NCI-H187 (cell line): Measurements from ENCODE around the gene DZIP1.
"Not testable (repeated sequence)": the region's sequence is repeated elsewhere in the genome, so short reads cannot be mapped to it uniquely, and the experiment has no call there.

ENCODE experiments used
- DNase-seq, 2 experiments: peaks; one replicate each; lab custom pipeline; 2025; lab: John Stamatoyannopoulos, UW

DZIP1 gene

GRCh38 chr13:95601216-95601615, 43.3 kb downstream of the DZIP1 start:
- DNase-seq = no peak

DNA sequence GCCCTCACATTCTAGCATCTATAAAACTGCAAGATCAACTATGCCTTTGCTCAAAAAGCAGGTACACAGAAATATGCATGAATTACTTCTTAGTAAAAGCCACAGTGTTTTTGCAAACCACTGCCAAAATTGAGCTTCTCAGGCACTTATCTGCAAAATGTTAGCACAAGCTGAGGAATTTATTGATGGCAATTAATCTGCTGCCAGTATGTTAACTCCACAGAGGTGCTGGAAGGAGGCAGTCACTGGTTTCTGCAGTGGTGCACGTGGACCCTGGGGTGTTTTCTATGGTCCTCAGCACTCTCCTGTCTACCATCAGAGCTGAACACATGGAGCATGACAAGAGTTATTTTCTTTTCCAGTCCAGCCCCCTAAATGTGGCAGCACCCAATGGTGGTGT, 47.8 kb downstream of the DZIP1 start:
- DNase-seq = no peak

DNA sequence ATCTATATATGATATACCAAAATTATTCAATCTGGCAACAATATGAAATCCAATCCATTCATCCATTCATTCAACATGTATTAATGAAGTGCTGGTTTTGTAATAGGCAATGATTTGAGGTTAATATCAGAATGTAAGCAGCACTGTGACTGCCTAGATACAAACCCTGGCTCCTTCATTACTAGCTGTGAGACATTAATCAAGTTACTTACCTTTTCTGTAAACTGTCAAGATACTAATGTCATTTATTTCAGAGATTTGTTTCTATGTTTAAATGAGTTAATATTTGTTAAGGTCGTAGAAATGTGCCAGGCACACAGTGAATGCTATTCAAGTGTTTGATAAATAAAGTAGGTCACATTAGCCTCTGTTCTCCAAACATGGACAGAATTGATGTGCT, 51.0 kb downstream of the DZIP1 start:
- DNase-seq = no peak

DNA sequence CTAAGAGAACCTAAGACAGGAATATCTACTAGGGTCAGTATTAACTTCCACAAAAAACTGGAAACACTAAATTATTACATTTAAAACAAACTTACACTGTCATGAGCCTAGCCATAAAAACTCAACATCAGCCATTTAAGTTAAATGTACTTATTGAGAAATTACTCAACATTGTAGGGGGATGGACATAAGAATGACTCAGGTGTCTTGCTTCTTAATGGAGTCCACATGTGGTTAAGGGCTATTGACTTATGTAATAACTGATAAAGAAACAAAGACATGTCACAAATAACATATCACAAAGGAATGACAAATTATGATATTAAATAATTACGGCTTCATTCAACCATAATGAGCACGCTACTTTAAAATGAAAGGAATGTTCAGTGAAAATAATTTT, 55.8 kb downstream of the DZIP1 start:
- no peak for DNase-seq

DNA sequence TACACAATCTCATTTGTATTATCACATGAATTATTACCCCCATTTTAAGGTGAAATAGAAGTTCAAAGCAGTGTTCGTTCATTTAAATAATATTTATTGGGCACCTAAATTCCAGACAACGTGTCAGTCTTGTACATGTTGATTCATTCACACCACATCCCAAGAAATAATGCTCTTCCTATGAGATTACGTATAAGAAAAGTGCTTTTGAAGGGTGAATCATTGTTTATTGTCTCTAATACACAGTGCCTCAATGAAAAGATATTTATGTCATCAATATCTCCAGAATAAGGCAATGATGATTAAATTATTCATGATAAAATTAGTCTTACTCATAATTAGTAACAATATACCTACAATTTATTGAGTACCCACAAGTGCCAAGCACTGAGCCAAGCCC, 56.4 kb downstream of the DZIP1 start:
- DNase-seq = no peak

DNA sequence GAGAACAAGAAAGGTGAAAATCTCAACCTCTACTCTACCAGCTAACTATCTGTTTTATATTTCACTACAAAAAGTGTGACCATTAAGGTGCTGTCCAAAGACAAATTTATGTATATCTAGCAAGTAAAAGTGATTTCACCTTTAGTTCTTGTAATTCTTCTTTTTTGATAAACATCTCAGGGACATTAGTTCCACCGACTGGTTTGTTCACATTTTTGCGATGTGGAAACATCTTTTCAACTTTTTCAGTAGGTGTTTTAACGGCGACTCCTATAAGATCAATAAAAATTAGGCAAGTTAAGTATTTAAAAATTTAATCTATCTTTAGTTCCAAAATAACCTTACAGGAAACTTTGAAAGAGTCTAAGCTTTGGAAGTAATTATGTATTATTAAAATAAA, 58.6 kb downstream of the DZIP1 start:
- DNase-seq = no peak

DNA sequence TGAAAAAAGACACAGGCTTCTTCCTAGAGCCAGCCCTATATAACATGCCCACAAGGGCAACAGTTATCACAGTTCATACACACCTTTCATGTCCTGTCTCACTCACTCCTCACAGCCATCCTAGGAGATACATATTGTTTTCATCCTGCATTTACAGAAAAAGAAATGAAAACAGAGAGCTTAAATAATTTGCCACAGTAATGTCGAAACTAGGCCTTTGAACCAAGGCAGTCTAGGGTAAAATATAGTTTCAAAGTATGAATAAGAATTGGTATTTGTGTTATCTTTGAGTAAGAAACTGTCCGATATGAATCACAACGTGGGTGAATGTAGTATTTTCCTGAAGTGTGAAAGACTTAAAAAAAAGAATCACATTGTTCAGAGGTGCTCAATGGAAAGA, 65.2 kb downstream of the DZIP1 start:
- DNase-seq = no peak

DNA sequence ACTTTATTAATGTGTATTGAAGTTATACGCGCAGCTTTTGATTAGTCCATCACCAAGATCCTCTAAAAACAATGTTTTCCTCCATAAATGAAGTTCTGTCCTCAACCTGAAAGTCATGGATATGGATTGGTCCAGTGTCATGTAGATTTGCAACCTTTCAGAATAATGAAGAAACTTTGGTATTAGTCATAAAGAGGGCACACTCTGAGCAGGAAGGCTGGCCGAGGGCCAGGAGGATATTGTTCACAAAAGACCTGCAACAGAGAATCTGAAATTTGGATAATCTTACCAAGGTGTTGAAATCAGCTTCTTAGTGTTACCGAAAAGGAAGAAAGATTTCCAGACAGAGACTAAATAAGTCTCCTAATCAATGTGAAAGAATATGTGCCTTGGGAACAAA, 71.3 kb downstream of the DZIP1 start:
- no peak for DNase-seq

DNA sequence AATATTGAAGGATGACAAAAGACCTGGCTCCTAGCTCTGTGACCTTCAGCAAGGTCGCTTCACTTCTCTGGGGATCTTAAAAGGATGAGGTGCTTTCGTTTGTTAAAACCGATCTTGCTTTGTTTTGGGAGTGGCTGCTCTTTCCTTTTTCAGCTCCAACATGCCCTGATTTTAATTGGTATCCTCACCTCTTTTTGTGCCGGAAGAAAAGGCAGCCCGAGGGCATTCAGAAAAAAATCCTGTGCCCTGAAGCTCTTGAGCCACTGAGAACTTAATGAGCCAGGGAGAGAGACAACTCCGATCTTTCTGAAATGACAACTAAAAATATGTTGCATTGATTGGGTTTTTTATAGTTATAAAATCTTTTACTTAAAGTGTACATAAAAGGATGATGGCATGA, 72.6 kb downstream of the DZIP1 start:
- DNase-seq = no peak

DNA sequence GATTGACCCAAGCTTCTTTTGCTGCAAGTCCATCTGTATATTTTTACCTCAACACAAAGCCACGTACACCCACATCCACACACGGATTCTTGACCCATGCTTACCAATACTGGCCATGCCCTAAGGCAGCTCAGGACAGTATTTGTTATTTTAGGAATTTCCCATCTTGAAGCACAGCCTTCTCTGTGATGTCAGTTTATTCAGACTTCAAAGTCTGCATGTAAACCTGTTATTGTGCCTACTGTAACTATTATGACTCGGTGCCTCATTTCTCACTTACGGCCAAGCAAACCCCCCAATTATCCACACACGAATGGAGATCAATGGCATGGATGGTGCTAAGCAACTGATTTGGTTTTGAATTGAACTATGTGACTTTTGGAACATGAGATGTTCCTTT, 74.5 kb downstream of the DZIP1 start:
- DNase-seq = no peak

DNA sequence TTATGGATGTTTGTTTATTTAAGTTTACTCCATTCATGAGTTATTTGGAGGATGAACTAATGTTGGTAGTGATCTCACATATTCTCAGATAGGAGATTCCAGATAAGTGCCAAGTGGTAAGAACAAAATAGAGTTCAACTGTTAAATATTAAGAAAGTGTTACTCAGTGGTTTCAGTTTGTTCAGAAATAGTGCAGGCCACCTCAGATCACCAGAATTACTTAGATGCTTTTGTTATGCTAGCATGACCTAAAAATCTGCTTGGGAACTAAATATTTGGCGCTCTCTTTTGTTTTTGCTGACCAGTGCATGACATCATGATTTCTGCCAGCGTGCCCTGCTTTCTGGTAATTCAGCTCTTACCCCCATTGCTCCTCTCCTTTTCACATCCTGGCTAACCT, 76.4 kb downstream of the DZIP1 start:
- DNase-seq = no peak

DNA sequence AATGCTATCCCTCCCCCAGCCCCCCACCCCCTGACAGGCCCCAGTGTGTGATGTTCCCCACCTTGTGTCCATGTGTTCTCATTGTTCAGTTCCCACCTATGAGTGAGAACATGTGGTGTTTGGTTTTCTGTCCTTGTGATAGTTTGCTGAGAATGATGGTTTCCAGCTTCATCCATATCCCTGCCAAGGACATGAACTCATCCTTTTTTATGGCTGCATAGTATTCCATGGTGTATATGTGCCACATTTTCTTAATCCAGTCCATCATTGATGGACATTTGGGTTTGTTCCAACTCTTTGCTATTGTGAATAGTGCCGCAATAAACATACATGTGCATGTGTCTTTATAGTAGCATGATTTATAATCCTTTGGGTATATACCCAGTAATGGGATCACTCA, 78.7 kb downstream of the DZIP1 start:
- not testable (repeated sequence) for DNase-seq

DNA sequence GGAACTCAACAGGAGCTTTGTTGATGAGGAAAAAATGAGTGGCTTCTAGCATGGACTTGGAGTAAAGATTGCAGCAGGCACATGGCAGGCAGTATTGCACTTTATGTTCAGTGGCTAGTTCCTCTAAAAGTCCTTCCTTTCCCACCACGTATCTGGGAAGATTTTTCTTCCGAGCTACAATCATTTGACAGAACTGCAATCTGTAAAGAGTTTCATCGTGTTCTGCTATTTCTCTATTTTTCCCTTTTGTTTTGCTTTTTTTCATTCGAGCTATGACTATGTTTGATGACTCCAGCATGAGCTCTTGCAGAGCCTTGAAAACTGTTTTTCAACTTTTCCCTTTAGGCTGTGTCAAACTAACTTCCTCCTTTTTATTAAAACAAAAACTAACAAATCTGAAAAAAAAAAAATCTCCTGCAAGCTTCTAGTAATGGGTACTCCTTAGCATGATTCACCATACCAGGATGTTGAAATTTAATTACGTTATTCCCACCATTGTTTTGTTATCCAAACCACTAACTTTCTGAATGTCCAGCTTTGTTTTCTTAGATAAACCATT, 79.7 kb downstream of the DZIP1 start:
- DNase-seq = no peak

- DNase-seq = no peak
Observed at GRCh38 chr13:95564091-95564490, 80.4 kb downstream of the DZIP1 start.

- DNase-seq = no peak
Observed at GRCh38 chr13:95560387-95560786, 84.1 kb downstream of the DZIP1 start.

DNA sequence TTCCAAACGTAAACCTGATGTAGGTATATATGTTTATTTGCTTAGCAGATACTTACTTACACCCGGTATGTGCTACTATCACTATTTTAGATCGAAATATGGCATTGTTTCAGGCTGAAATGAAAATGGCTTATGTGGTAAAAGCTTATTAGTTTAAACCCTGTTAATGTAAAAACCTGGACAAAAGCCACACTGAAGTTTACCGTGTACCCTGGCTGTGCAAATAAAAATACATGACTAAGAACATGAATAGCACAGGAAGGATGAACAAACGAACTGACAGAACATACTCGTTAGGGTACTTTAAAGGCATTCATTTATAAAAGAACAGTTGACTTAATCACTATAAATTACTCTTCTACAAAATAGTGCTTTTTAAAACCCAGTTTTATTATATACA, 85.4 kb downstream of the DZIP1 start:
- DNase-seq = no peak

GRCh38 chr13:95557013-95557412, 87.5 kb downstream of the DZIP1 start:
- DNase-seq = no peak

- DNase-seq = no peak
Observed at GRCh38 chr13:95553581-95554385, 90.7 kb downstream of the DZIP1 start.

DNA sequence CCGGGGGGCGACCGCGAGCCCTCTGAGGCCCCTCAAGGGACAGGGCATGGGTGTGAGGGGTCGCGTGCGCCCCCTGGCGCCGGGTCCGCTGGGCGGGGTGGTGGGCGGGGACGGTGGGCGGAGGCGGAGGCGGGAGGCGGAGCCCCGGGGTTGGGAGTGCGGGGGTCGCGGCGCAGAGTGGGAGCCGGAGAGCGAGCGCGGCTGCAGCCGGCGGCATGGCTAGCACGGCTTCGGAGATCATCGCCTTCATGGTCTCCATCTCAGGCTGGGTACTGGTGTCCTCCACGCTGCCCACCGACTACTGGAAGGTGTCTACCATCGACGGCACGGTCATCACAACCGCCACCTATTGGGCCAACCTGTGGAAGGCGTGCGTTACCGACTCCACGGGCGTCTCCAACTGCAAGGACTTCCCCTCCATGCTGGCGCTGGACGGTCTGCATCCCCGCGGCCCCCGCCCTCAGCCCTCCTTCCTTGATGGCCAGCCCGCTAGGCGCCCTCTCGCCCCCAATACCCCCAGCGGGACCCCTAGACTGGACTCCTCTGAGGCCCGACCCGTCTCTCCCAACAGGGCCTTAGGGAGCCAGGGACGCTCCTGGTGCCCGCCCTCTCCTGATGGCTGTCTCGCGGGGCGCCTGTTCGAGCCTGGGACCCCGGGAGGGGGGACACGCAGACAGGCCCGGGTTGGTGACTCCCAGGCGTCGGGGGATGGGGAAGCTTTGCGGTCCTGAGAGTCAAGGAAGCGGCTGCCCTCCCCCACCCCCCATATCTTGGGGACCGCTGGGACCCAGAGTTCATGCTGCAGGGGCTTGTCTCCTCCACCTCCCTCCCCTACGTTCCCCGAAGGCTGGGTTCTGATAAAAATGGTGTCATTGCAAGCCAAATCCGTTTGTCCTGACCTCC, 91.7 kb downstream of the DZIP1 start, which contains the start of gene CLDN10:
CLDN10 (plus strand) TSS at position 182 of the 903 bp plus-strand sequence; CDS start at position 216, 34 bp downstream.
- no peak for DNase-seq

DNA sequence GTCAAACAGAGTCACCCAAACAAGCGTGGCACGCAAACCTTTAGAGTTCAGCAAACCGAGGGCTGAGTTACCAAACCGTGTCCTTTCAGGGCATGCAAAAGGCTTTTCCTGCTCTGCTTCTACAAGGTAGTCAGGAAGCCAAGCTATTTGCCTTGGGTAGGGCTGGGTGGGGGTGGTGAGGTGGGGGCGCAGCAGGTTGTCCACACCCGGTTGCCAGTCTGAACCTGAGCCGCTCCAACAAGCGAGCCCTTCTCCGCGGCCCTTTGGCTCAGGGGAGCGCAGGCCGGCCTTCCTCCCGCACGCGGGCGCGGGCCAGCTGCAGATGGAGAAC, 92.3 kb downstream of the DZIP1 start:
- no peak for DNase-seq

DNA sequence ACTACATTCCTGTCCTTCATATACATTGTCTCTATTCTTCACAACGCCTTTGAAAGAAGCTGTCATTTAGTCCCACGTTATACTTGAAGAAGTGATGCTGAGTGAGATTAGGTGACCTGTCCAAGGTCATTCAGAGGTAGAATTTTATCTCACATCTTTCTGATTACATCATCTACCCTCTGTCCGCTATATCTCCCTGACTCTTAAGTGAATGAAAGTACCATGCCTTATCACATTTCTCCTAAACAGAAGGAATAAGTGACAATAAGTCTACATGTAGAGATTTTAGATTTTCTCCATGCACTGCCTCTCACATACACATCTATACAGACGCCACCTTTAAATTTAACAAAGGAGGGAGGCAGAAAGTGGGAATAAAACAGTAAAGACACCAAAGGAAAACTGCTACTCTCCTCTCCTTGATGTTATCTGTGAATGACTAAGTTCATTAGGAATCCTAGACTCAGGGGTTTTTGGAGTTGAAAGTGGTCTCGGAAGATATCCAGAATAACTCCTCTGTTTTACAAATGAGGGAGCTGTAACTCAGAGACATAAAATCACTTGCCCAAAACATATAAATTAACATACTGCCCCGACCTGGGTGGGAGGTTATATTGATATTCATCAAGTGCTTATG, 96.9 kb downstream of the DZIP1 start:
- no peak for DNase-seq

GRCh38 chr13:95546919-95547318, 97.6 kb downstream of the DZIP1 start:
- DNase-seq = no peak
